ENCODE data around the gene DOCK3.

The DOCK3 gene

DNA sequence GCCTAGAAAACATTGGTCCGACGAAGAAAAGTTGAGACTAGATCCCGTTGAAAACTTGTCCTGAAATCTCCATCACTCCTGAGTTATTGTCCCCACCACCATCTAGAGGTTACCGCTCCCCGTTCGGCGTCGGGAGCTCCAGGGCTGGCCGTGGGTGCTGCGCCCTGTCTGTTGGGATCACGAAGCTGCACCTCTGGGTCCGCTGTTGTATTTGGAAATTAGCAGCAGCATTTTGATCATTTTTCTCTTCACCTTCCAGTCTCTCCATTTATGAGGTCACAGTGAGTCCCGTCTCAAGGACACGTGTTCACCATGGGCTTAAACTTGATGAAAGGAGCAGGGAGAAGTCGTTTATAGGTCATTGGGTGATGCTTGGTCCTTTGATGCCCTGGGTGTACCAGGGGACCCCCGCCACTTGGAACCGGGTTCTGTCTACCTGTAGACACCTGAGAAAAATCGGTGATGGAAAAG lies 710.9 kb downstream of the DOCK3 start:
- TF ChIP-seq TSHZ2 (CRISPR knock-in tag; IDR thresholded peaks at IDR 0.05) (no peak), ZNF8 (CRISPR knock-in tag; IDR thresholded peaks at IDR 0.05) (no peak), ARNTL (CRISPR knock-in tag; IDR thresholded peaks at IDR 0.05; ENCODE audit: borderline replicate concordance, low read depth) (no peak), CSRNP3 (CRISPR knock-in tag; IDR thresholded peaks at IDR 0.05) (no peak), SNAI2 (CRISPR knock-in tag; IDR thresholded peaks at IDR 0.05) (no peak), GLIS3 (CRISPR knock-in tag; IDR thresholded peaks at IDR 0.05) (no peak), POU6F1 (CRISPR knock-in tag; IDR thresholded peaks at IDR 0.05; ENCODE audit: borderline replicate concordance, low read depth) (no peak), ZFP3 (CRISPR knock-in tag; IDR thresholded peaks at IDR 0.05) (no peak), PPARA (CRISPR knock-in tag; IDR thresholded peaks at IDR 0.05; ENCODE audit: borderline replicate concordance) (no peak), ZNF565 (CRISPR knock-in tag; conservative IDR thresholded peaks at IDR 0.05; ENCODE audit: low read depth) (no peak), OSR1 (CRISPR knock-in tag; IDR thresholded peaks at IDR 0.05) (no peak), ZNF70 (CRISPR knock-in tag; IDR thresholded peaks at IDR 0.05) (no peak), ISL1 (CRISPR knock-in tag; IDR thresholded peaks at IDR 0.05) (no peak), ESRRG (CRISPR knock-in tag; IDR thresholded peaks at IDR 0.05) (no peak), ZFP30 (CRISPR knock-in tag; IDR thresholded peaks at IDR 0.05) (no peak)
- TF ChIP-seq, protein P1, sequence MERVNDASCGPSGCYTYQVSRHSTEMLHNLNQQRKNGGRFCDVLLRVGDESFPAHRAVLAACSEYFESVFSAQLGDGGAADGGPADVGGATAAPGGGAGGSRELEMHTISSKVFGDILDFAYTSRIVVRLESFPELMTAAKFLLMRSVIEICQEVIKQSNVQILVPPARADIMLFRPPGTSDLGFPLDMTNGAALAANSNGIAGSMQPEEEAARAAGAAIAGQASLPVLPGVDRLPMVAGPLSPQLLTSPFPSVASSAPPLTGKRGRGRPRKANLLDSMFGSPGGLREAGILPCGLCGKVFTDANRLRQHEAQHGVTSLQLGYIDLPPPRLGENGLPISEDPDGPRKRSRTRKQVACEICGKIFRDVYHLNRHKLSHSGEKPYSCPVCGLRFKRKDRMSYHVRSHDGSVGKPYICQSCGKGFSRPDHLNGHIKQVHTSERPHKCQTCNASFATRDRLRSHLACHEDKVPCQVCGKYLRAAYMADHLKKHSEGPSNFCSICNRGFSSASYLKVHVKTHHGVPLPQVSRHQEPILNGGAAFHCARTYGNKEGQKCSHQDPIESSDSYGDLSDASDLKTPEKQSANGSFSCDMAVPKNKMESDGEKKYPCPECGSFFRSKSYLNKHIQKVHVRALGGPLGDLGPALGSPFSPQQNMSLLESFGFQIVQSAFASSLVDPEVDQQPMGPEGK (CRISPR knock-in tag; IDR thresholded peaks at IDR 0.05; ENCODE audit: borderline replicate concordance): no peak
- no peak for ATAC-seq

- no peak for ATAC-seq
- TF ChIP-seq, protein P1 (CRISPR knock-in tag; IDR thresholded peaks at IDR 0.05; ENCODE audit: borderline replicate concordance): no peak
- no peak for TF ChIP-seq SNAI2 (CRISPR knock-in tag; IDR thresholded peaks at IDR 0.05)
- TF ChIP-seq TCF4 (CRISPR knock-in tag; IDR thresholded peaks at IDR 0.05; ENCODE audit: borderline replicate concordance): no peak
- TF ChIP-seq ZNF8 (CRISPR knock-in tag; IDR thresholded peaks at IDR 0.05): no peak
- TF ChIP-seq TOX (CRISPR knock-in tag; IDR thresholded peaks at IDR 0.05; ENCODE audit: borderline replicate concordance): no peak
- TF ChIP-seq ESRRG (CRISPR knock-in tag; IDR thresholded peaks at IDR 0.05): no peak
Measured at GRCh38 chr3:51386159-51386851, 711.6 kb downstream of the DOCK3 start.

- no peak for ATAC-seq
- TF ChIP-seq SNAI2 (CRISPR knock-in tag; IDR thresholded peaks at IDR 0.05): no peak
- TF ChIP-seq ESRRG (CRISPR knock-in tag; IDR thresholded peaks at IDR 0.05): no peak
- no peak for TF ChIP-seq ZFP3 (CRISPR knock-in tag; IDR thresholded peaks at IDR 0.05)
- TF ChIP-seq ZFP30 (CRISPR knock-in tag; IDR thresholded peaks at IDR 0.05): no peak
- no peak for TF ChIP-seq TOX (CRISPR knock-in tag; IDR thresholded peaks at IDR 0.05; ENCODE audit: borderline replicate concordance)
- no peak for TF ChIP-seq BACH2 (CRISPR knock-in tag; IDR thresholded peaks at IDR 0.05; ENCODE audit: borderline replicate concordance)
- TF ChIP-seq, protein P2, sequence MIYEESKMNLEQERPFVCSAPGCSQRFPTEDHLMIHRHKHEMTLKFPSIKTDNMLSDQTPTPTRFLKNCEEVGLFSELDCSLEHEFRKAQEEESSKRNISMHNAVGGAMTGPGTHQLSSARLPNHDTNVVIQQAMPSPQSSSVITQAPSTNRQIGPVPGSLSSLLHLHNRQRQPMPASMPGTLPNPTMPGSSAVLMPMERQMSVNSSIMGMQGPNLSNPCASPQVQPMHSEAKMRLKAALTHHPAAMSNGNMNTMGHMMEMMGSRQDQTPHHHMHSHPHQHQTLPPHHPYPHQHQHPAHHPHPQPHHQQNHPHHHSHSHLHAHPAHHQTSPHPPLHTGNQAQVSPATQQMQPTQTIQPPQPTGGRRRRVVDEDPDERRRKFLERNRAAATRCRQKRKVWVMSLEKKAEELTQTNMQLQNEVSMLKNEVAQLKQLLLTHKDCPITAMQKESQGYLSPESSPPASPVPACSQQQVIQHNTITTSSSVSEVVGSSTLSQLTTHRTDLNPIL (CRISPR knock-in tag; IDR thresholded peaks at IDR 0.05; ENCODE audit: low read depth): no peak
- TF ChIP-seq ZC3H10 (CRISPR knock-in tag; IDR thresholded peaks at IDR 0.05): no peak
- no peak for TF ChIP-seq ARNTL (CRISPR knock-in tag; IDR thresholded peaks at IDR 0.05; ENCODE audit: borderline replicate concordance, low read depth)
- TF ChIP-seq GLIS3 (CRISPR knock-in tag; IDR thresholded peaks at IDR 0.05): no peak
- no peak for TF ChIP-seq ZNF565 (CRISPR knock-in tag; conservative IDR thresholded peaks at IDR 0.05; ENCODE audit: low read depth)
- TF ChIP-seq CSRNP3 (CRISPR knock-in tag; IDR thresholded peaks at IDR 0.05): no peak
- TF ChIP-seq POU6F1 (CRISPR knock-in tag; IDR thresholded peaks at IDR 0.05; ENCODE audit: borderline replicate concordance, low read depth): no peak
- TF ChIP-seq OSR1 (CRISPR knock-in tag; IDR thresholded peaks at IDR 0.05): no peak
Measured at GRCh38 chr3:51386852-51387229, 712.1 kb downstream of the DOCK3 start.
